H9 (cell line): ENCODE data around the gene RALGAPA1. TPM values are rescaled to one million over a fixed set of nuclear protein-coding genes. Genes with fewer than 3 reads are reported as not detected.

Experiments
- DNase-seq: peaks from one replicate; pipeline ENCODE4 v3.0.0-alpha.2; 2017
- H2AFZ ChIP-seq: one replicate; pipeline ENCODE4 v1.6.1; 2013; ENCODE audit warnings: mild to moderate bottlenecking, low read length, control low read depth, moderate library complexity
- H2AK5ac ChIP-seq: 2 replicates; pipeline ENCODE4 v1.6.1; 2013; ENCODE audit warnings: low read length, control low read depth, mixed read lengths; ENCODE audit not compliant: insufficient read length
- H2BK120ac ChIP-seq: one replicate; pipeline ENCODE4 v1.6.1; 2013; ENCODE audit warnings: low read depth, mild to moderate bottlenecking, low read length, control low read depth, inconsistent platforms; ENCODE audit not compliant: poor library complexity, severe bottlenecking
- H2BK12ac ChIP-seq: 2 replicates; pipeline ENCODE4 v1.6.1; 2013; ENCODE audit warnings: low read length, control low read depth, mixed read lengths, low read depth; ENCODE audit not compliant: insufficient read length
- H2BK15ac ChIP-seq: 2 replicates; pipeline ENCODE4 v1.6.1; 2013; ENCODE audit warnings: low read depth, low read length, control low read depth
- H2BK20ac ChIP-seq: one replicate; pipeline ENCODE4 v1.6.1; 2013; ENCODE audit warnings: low read depth, mild to moderate bottlenecking, low read length, control low read depth, inconsistent platforms; ENCODE audit not compliant: poor library complexity, severe bottlenecking
- H2BK5ac ChIP-seq: 2 replicates; pipeline ENCODE4 v1.6.1; 2013; ENCODE audit warnings: low read length, control low read depth, mixed read lengths; ENCODE audit not compliant: insufficient read length
- H3K14ac ChIP-seq: 2 replicates; pipeline ENCODE4 v1.6.1; 2013; ENCODE audit warnings: low read length, control low read depth; ENCODE audit not compliant: insufficient read depth
- H3K18ac ChIP-seq: 2 replicates; pipeline ENCODE4 v1.6.1; 2013; ENCODE audit warnings: low read depth, mild to moderate bottlenecking, mixed read lengths, low read length, control low read depth; ENCODE audit not compliant: insufficient read length
- H3K23ac ChIP-seq: 2 replicates; pipeline ENCODE4 v1.6.1; 2013; ENCODE audit warnings: low read length, control low read depth, mixed read lengths, low read depth; ENCODE audit not compliant: insufficient read length
- H3K23me2 ChIP-seq: 2 replicates; pipeline ENCODE4 v1.6.1; 2013; ENCODE audit warnings: low read depth, mild to moderate bottlenecking, mixed read lengths, low read length, control low read depth; ENCODE audit not compliant: insufficient read length, poor library complexity, severe bottlenecking
- H3K27ac ChIP-seq: 2 replicates; pipeline ENCODE4 v1.5.1; 2013; ENCODE audit warnings: low read length, control low read depth, mixed read lengths, low read depth; ENCODE audit not compliant: insufficient read length
- H3K27me3 ChIP-seq: 2 replicates; pipeline ENCODE4 v1.6.1; 2013; ENCODE audit warnings: low read length, control low read depth, inconsistent platforms; ENCODE audit not compliant: insufficient read depth
- H3K4ac ChIP-seq: 2 replicates; pipeline ENCODE4 v1.6.1; 2013; ENCODE audit warnings: low read depth, mild to moderate bottlenecking, control low read depth, inconsistent platforms, low read length, moderate library complexity
- H3K4me1 ChIP-seq: 2 replicates; pipeline ENCODE4 v1.6.1; 2013; ENCODE audit warnings: low read length, control low read depth, inconsistent platforms; ENCODE audit not compliant: insufficient read depth
- H3K4me2 ChIP-seq: 2 replicates; pipeline ENCODE4 v1.6.1; 2013; ENCODE audit warnings: low read length, control low read depth, mixed read lengths; ENCODE audit not compliant: insufficient read length, insufficient read depth
- H3K56ac ChIP-seq: 2 replicates; pipeline ENCODE4 v1.6.1; 2013; ENCODE audit warnings: low read depth, mild to moderate bottlenecking, mixed read lengths, low read length, control low read depth; ENCODE audit not compliant: insufficient read length
- H3K79me1 ChIP-seq: 2 replicates; pipeline ENCODE4 v1.6.1; 2013; ENCODE audit warnings: low read depth, mild to moderate bottlenecking, moderate library complexity, low read length, control low read depth, inconsistent platforms; ENCODE audit not compliant: insufficient read depth, poor library complexity, severe bottlenecking
- H3K79me2 ChIP-seq: 2 replicates; pipeline ENCODE4 v1.6.1; 2013; ENCODE audit warnings: low read length, control low read depth, inconsistent platforms; ENCODE audit not compliant: insufficient read depth
- H3K9ac ChIP-seq: 2 replicates; pipeline ENCODE4 v1.6.1; 2013; ENCODE audit warnings: low read length, control low read depth, mixed read lengths; ENCODE audit not compliant: insufficient read length; ENCODE audit errors: extremely low read depth
- H3K9me3 ChIP-seq: one replicate; pipeline ENCODE4 v1.6.1; 2013; ENCODE audit warnings: low read depth, low read length, inconsistent platforms; ENCODE audit not compliant: control insufficient read depth
- H3T11ph ChIP-seq: one replicate; pipeline ENCODE4 v1.6.1; 2013; ENCODE audit warnings: mild to moderate bottlenecking, low read length, control low read depth, inconsistent platforms
- H4K20me1 ChIP-seq: one replicate; pipeline ENCODE4 v1.6.1; 2013; ENCODE audit not compliant: control insufficient read depth, insufficient read length, insufficient read depth
- H4K5ac ChIP-seq: 2 replicates; pipeline ENCODE4 v1.6.1; 2013; ENCODE audit warnings: low read depth, mild to moderate bottlenecking, mixed read lengths, low read length, control low read depth; ENCODE audit not compliant: insufficient read length
- H4K8ac ChIP-seq: replicated peaks from 2 replicates; pipeline ENCODE4 v1.6.1; 2013; ENCODE audit warnings: low read length, control low read depth, mixed read lengths, low read depth; ENCODE audit not compliant: insufficient read length
- H4K91ac ChIP-seq: 2 replicates; pipeline ENCODE4 v1.6.1; 2013; ENCODE audit warnings: low read depth, mild to moderate bottlenecking, moderate library complexity, mixed read lengths, low read length, control low read depth; ENCODE audit not compliant: insufficient read length
- H3K27ac Mint-ChIP-seq, 3 experiments: 2 replicates in 2 of 3; 3 replicates in 1 of 3; pipeline ENCODE4 v1.8.0; 2020 to 2021; ENCODE audit warnings: mixed read lengths in 3 of 3, mild to moderate bottlenecking in 1 of 3, moderate library complexity in 1 of 3
- H3K27me3 Mint-ChIP-seq: 2 replicates; pipeline ENCODE4 v1.8.0; 2021; ENCODE audit warnings: low read depth, mild to moderate bottlenecking, moderate library complexity, mixed read lengths
- H3K36me3 Mint-ChIP-seq, 3 experiments: 2 replicates in 2 of 3; 3 replicates in 1 of 3; pipeline ENCODE4 v1.8.0; 2020 to 2021; ENCODE audit warnings: low read depth in 3 of 3, mixed read lengths in 3 of 3; ENCODE audit not compliant: insufficient read depth in 1 of 3
- H3K4me1 Mint-ChIP-seq, 2 experiments: 2 replicates each; pipeline ENCODE4 v1.8.0; 2020; ENCODE audit warnings: mixed read lengths in 2 of 2
- H3K4me3 Mint-ChIP-seq, 2 experiments: 2 replicates in 1 of 2; 3 replicates in 1 of 2; pipeline ENCODE4 v1.8.0; 2020 to 2021; ENCODE audit warnings: mild to moderate bottlenecking in 2 of 2, mixed read lengths in 2 of 2, moderate library complexity in 1 of 2
- H3K9me3 Mint-ChIP-seq, 2 experiments: 2 replicates in 1 of 2; 3 replicates in 1 of 2; pipeline ENCODE4 v1.8.0; 2020; ENCODE audit warnings: mild to moderate bottlenecking in 2 of 2, mixed read lengths in 2 of 2, moderate library complexity in 1 of 2
- CTCF ChIP-seq: fragments of 200-600 bp; sonication (generic); conservative IDR thresholded peaks from 3 replicates; pipeline ENCODE4 v1.8.0; 2021; ENCODE audit warnings: antibody characterized with exemption, mild to moderate bottlenecking
- WGBS: extraction: QIAGEN DNeasy Blood & Tissue Kit; methylation state at CpG from one replicate; pipeline ENCODE4 v1.1.7; 2013; ENCODE audit warnings: missing lambda C conversion rate, low lambda C conversion rate, mixed read lengths; ENCODE audit not compliant: insufficient read length; ENCODE audit errors: extremely low coverage; 5-methylcytosine and 5-hydroxymethylcytosine counted together
- total RNA-seq: library from RNA; stranded (reverse); gene quantifications from 2 replicates; pipeline ENCODE4 v1.2.1, GENCODE V29; 2021

The RALGAPA1 gene
- total RNA-seq, 1 experiment from 2014 or later = 29.8 TPM

GRCh38 chr14:35543006-35543405 lies 266.1 kb downstream of the RALGAPA1 start:
- Histone ChIP-seq H3K27ac (no peak overlapping the region), H2AFZ (no peak overlapping the region), H3K4ac (no peak overlapping the region), H3K4me1 (no peaks in the 10 kb centered on the region), H2AK5ac (no peak overlapping the region), H3K9me3 (no peaks in the 10 kb centered on the region), H2BK15ac (no peak overlapping the region), H3K79me2 (no peaks in the 10 kb centered on the region), H3T11ph (no peak overlapping the region), H2BK120ac (no peak overlapping the region), H2BK5ac (no peak overlapping the region), H3K23me2 (no peaks in the 10 kb centered on the region), H3K18ac (no peak overlapping the region), H2BK12ac (no peak overlapping the region), H4K5ac (no peak overlapping the region), H3K79me1 (no peaks in the 10 kb centered on the region), H3K14ac (no peak overlapping the region), H3K23ac (no peak overlapping the region), H3K9ac (no peak overlapping the region), H4K20me1 (no peaks in the 10 kb centered on the region), H4K8ac (no peak overlapping the region), H3K27me3 (no peaks in the 10 kb centered on the region), H3K56ac (no peak overlapping the region), H3K4me2 (no peak overlapping the region), H4K91ac (no peak overlapping the region), H2BK20ac (no peak overlapping the region)
- Mint-ChIP-seq H3K4me3 (no peak overlapping the region), H3K4me1 (no peaks in the 10 kb centered on the region), H3K27ac (no peak overlapping the region), H3K36me3 (no peaks in the 10 kb centered on the region), H3K27me3 (peaks cover under 1% of the 10 kb centered on the region; the same call in 1 of the 2 replicates), H3K9me3 (no peaks in the 10 kb centered on the region)
- DNase-seq = no peak
- no peak for TF ChIP-seq CTCF
- no CpG with 5 or more reads among the region's 5 CpGs for WGBS
